K562 (cell line): ENCODE data around the gene DPAGT1. TPM values are rescaled to one million over a fixed set of nuclear protein-coding genes. Genes with fewer than 3 reads are reported as not detected.

ENCODE experiments used
- ASH1L ChIP-seq: fragments of 450-650 bp; IDR thresholded peaks from 2 replicates; pipeline ENCODE4 v1.6.1; 2018; ENCODE audit warnings: borderline replicate concordance, mild to moderate bottlenecking, low read depth; ENCODE audit not compliant: partially characterized antibody
- BHLHE40 ChIP-seq: IDR thresholded peaks from 2 replicates; pipeline ENCODE4 v1.6.1; 2011; ENCODE audit warnings: low read length, improper control_type of control experiment
- CSDE1 ChIP-seq, 2 experiments: fragments of 450-650 bp; IDR thresholded peaks; 2 replicates each; pipeline ENCODE4 v1.6.1; 2016; ENCODE audit warnings: mild to moderate bottlenecking in 1 of 2
- GABPA ChIP-seq: fragments of 200-800 bp; sonication (Bioruptor generic); conservative IDR thresholded peaks from 2 replicates; pipeline ENCODE4 v1.6.1; 2016; ENCODE audit warnings: low read depth, missing genetic modification characterization, missing compliant biosample characterization
- MIER1 ChIP-seq: fragments of 450-650 bp; IDR thresholded peaks from 2 replicates; pipeline ENCODE4 v1.6.1; 2016; ENCODE audit warnings: antibody characterized with exemption, mild to moderate bottlenecking, low read depth
- MYC ChIP-seq, 2 experiments: fragments of 250-450 bp in 1 of 2; sonication (Bioruptor Pico) in 1 of 2; IDR thresholded peaks; 2 replicates each; pipeline versions ENCODE4 v1.5.1 to v1.6.1; 2012 to 2021; ENCODE audit warnings: low read depth in 2 of 2, borderline replicate concordance in 1 of 2, improper control_type of control experiment in 1 of 2, low read length in 1 of 2, mild to moderate bottlenecking in 1 of 2, moderate library complexity in 1 of 2
- U2AF2 ChIP-seq: fragments of 200-400 bp; formaldehyde crosslinking; optimal IDR thresholded peaks from 2 replicates; pipeline ENCODE3; 2017; ENCODE audit warnings: low read depth, mild to moderate bottlenecking, low read length
- ZBED1 ChIP-seq: IDR thresholded peaks from 2 replicates; pipeline ENCODE4 v1.6.1; 2014
- ZBTB8A ChIP-seq: fragments of 450-650 bp; IDR thresholded peaks from 2 replicates; pipeline ENCODE4 v1.6.1; 2018; ENCODE audit warnings: mild to moderate bottlenecking, moderate library complexity; ENCODE audit not compliant: partially characterized antibody
- ZNF431 ChIP-seq: sonication (generic); formaldehyde crosslinking; IDR thresholded peaks from 2 replicates; pipeline ENCODE4 v1.8.0; 2022; ENCODE audit warnings: mild to moderate bottlenecking, missing genetic modification reagents
- ZNF830 ChIP-seq: fragments of 250-450 bp; sonication (Bioruptor Pico); IDR thresholded peaks from 2 replicates; pipeline ENCODE4 v1.5.0; 2021; ENCODE audit warnings: mild to moderate bottlenecking
- polyA plus RNA-seq, 8 experiments: library from polyadenylated mRNA; depleted of rRNA in 4 of 8; stranded (reverse) in 5 of 8; unstranded in 3 of 8; fragments of >200 nt; fragmentation: Nextera tagmentation in 2 of 8; fragmentation: Illumina TruSeq in 1 of 8; extraction: Ambion mirVana in 2 of 8; extraction: Trizol in 1 of 8; gene quantifications; 2 replicates each; pipeline versions ENCODE4 v1.2.1 to v1.2.3, GENCODE V29; 2011 to 2014; ENCODE audit warnings: inconsistent platforms in 1 of 8, missing spikeins in 1 of 8
- total RNA-seq, 7 experiments: library from RNA; depleted of rRNA in 6 of 7; stranded (reverse); fragments of >200 nt in 6 of 7; fragmentation: Illumina TruSeq in 2 of 7; extraction: Trizol in 2 of 7; gene quantifications; 2 replicates each; pipeline versions ENCODE4 v1.2.1 to v1.2.3, GENCODE V29; 2011 to 2021; ENCODE audit warnings: low replicate concordance in 1 of 7
- TF ChIP-seq, protein P1 (sequence below), 2 experiments: fragments of 450-650 bp; IDR thresholded peaks; 2 replicates each; pipeline ENCODE4 v1.6.1; 2018; ENCODE audit warnings: mild to moderate bottlenecking in 2 of 2, low read depth in 1 of 2; ENCODE audit not compliant: partially characterized antibody in 2 of 2
- TF ChIP-seq, protein P2 (sequence below): sonication (generic); formaldehyde crosslinking; IDR thresholded peaks from 2 replicates; pipeline ENCODE4 v1.8.0; 2022; ENCODE audit warnings: mild to moderate bottlenecking, low read depth, missing genetic modification reagents
- TF ChIP-seq, protein P3 (sequence below): fragments of 250-450 bp; sonication (Bioruptor Pico); IDR thresholded peaks from 2 replicates; pipeline ENCODE4 v1.8.0; 2022; ENCODE audit warnings: inconsistent platforms
- TF ChIP-seq, protein P4 (sequence below): fragments of 250-450 bp; sonication (Bioruptor Pico); IDR thresholded peaks from 2 replicates; pipeline ENCODE4 v1.5.0; 2020; ENCODE audit warnings: mild to moderate bottlenecking, borderline replicate concordance
- TF ChIP-seq, protein P5 (sequence below): fragments of 450-650 bp; formaldehyde crosslinking; IDR thresholded peaks from 2 replicates; pipeline ENCODE4 v1.4.0; 2020; ENCODE audit warnings: mild to moderate bottlenecking, moderate library complexity

DPAGT1 gene
- total and polyA plus RNA-seq, 9 of the 15 experiments (the other 6 are each of a cell fraction or from before 2014, with no cell fraction given) = 29.9 to 135 (median 85.0) TPM

DNA sequence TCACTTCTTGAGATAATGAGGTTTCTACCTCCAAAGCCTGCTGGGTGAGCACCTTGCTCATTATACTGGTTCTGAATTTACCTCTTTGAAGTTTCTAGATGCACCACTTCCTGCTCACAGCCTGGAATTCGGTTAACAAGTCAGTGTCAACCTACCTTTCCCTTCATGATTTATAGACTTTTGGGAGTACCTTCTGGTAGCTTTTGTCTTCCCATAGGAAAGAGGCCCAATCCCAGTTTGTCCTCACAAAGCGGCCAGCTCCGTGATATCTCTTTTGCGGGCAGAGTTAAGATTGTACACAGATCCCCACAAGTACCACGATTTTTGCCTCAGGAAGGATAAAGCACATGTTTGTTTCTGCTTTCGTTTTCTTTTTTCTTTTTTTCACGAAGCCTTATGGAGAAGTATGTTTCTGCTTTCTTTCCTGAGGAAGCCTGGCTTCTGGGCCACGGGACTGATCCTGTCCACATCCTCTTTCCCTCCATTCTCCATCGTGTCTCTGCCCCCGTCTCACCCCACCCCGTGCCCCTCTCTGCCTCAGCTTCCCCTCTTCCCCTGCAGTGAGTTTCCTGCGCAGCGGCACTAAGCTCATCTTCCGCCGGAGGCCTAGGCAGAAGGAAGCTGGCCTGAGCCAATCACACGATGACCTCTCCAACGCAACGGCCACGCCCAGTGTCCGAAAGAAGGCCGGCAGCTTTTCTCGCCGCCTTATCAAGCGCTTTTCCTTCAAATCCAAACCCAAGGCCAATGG, 14.0 kb upstream of the DPAGT1 start (continued):
- TF ChIP-seq ASH1L (no peak), MIER1 (no peak), U2AF2 (no peak), CSDE1 (IDR thresholded peaks at IDR 0.05) (no peak), BHLHE40 (no peak), ZNF830 (CRISPR knock-in tag) (no peak), GABPA (tag) (peak; percentile 36; the same call in 1 of the 2 replicates), ZNF431 (no peak), MYC (IDR thresholded peaks at IDR 0.05; ENCODE audit: low read depth, low read length) (0 out of 2 replicates have a peak, but pooled peaks have one; percentile 6), MYC (CRISPR knock-in tag; IDR thresholded peaks at IDR 0.05; ENCODE audit: borderline replicate concordance, low read depth) (no peak), ZBED1 (no peak), ZBTB8A (no peak)
- TF ChIP-seq, protein P1, sequence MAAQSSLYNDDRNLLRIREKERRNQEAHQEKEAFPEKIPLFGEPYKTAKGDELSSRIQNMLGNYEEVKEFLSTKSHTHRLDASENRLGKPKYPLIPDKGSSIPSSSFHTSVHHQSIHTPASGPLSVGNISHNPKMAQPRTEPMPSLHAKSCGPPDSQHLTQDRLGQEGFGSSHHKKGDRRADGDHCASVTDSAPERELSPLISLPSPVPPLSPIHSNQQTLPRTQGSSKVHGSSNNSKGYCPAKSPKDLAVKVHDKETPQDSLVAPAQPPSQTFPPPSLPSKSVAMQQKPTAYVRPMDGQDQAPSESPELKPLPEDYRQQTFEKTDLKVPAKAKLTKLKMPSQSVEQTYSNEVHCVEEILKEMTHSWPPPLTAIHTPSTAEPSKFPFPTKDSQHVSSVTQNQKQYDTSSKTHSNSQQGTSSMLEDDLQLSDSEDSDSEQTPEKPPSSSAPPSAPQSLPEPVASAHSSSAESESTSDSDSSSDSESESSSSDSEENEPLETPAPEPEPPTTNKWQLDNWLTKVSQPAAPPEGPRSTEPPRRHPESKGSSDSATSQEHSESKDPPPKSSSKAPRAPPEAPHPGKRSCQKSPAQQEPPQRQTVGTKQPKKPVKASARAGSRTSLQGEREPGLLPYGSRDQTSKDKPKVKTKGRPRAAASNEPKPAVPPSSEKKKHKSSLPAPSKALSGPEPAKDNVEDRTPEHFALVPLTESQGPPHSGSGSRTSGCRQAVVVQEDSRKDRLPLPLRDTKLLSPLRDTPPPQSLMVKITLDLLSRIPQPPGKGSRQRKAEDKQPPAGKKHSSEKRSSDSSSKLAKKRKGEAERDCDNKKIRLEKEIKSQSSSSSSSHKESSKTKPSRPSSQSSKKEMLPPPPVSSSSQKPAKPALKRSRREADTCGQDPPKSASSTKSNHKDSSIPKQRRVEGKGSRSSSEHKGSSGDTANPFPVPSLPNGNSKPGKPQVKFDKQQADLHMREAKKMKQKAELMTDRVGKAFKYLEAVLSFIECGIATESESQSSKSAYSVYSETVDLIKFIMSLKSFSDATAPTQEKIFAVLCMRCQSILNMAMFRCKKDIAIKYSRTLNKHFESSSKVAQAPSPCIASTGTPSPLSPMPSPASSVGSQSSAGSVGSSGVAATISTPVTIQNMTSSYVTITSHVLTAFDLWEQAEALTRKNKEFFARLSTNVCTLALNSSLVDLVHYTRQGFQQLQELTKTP (IDR thresholded peaks at IDR 0.05; ENCODE audit: low read depth in 1 of 2, partially characterized antibody in 2 of 2) = no peak
- TF ChIP-seq, protein P2, sequence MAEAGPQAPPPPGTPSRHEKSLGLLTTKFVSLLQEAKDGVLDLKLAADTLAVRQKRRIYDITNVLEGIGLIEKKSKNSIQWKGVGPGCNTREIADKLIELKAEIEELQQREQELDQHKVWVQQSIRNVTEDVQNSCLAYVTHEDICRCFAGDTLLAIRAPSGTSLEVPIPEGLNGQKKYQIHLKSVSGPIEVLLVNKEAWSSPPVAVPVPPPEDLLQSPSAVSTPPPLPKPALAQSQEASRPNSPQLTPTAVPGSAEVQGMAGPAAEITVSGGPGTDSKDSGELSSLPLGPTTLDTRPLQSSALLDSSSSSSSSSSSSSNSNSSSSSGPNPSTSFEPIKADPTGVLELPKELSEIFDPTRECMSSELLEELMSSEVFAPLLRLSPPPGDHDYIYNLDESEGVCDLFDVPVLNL (CRISPR knock-in tag) = no peak
- TF ChIP-seq, protein P3, sequence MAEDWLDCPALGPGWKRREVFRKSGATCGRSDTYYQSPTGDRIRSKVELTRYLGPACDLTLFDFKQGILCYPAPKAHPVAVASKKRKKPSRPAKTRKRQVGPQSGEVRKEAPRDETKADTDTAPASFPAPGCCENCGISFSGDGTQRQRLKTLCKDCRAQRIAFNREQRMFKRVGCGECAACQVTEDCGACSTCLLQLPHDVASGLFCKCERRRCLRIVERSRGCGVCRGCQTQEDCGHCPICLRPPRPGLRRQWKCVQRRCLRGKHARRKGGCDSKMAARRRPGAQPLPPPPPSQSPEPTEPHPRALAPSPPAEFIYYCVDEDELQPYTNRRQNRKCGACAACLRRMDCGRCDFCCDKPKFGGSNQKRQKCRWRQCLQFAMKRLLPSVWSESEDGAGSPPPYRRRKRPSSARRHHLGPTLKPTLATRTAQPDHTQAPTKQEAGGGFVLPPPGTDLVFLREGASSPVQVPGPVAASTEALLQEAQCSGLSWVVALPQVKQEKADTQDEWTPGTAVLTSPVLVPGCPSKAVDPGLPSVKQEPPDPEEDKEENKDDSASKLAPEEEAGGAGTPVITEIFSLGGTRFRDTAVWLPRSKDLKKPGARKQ (CRISPR knock-in tag) = no peak
- TF ChIP-seq, protein P4, sequence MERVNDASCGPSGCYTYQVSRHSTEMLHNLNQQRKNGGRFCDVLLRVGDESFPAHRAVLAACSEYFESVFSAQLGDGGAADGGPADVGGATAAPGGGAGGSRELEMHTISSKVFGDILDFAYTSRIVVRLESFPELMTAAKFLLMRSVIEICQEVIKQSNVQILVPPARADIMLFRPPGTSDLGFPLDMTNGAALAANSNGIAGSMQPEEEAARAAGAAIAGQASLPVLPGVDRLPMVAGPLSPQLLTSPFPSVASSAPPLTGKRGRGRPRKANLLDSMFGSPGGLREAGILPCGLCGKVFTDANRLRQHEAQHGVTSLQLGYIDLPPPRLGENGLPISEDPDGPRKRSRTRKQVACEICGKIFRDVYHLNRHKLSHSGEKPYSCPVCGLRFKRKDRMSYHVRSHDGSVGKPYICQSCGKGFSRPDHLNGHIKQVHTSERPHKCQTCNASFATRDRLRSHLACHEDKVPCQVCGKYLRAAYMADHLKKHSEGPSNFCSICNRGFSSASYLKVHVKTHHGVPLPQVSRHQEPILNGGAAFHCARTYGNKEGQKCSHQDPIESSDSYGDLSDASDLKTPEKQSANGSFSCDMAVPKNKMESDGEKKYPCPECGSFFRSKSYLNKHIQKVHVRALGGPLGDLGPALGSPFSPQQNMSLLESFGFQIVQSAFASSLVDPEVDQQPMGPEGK (CRISPR knock-in tag) = no peak
- TF ChIP-seq, protein P5, sequence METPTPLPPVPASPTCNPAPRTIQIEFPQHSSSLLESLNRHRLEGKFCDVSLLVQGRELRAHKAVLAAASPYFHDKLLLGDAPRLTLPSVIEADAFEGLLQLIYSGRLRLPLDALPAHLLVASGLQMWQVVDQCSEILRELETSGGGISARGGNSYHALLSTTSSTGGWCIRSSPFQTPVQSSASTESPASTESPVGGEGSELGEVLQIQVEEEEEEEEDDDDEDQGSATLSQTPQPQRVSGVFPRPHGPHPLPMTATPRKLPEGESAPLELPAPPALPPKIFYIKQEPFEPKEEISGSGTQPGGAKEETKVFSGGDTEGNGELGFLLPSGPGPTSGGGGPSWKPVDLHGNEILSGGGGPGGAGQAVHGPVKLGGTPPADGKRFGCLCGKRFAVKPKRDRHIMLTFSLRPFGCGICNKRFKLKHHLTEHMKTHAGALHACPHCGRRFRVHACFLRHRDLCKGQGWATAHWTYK (CRISPR knock-in tag) = no peak
